ENCODE measurements around the gene FAM174C. TPM values are rescaled to one million over a fixed set of nuclear protein-coding genes. Genes with fewer than 3 reads are reported as not detected.

FAM174C gene
- total RNA-seq, 4 donors from 2014 or later = 24.9 to 58.9 (median 43.6) TPM

DNA sequence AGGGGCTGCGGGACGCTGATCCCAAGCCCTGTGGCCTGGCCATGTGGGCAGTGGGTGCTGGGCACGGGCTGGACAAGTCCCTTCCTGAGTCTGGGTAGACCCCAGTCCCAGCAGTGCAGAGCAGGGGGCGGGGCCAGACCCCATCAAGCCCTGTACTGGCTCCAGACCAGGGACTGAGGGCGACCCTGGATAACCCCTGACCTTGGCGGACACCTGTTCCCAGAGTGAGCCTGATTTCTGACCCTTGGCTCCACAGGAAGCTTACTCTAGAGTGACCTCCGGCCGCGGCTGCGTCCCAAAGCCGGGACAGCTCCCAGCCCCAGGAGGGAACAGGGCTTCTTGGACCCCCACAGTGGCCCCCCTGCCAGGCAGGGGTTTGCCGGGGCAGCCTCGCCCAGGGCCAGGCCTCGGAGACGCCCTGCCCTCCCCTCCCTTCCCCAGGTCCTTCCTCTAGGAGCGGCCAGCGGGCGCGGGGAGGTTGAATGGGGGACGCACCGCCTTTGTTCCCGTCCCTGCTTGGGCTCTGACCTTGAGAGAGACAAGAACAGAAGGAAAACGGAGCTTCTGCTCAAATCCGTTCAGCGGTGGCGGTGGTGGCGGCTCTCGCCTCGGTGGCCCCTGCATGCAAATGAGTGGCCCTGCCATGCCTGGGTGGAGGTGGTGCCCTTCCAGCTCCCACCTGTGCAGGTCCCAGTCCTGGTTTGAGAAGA, 8.0 kb downstream of the FAM174C start:
- intact Hi-C loops (cut with DNase I) = loop anchor here (5.0 to 10.0 kb wide), 2 partner anchors 69 to 121 kb away; partner anchors contain the start of genes DAZAP1 and GAMT
- peaks cover 0 to 53% (median 32%) of the 10 kb centered on the region in 4 donors for H3K27me3 ChIP-seq
- TF ChIP-seq EP300 (IDR thresholded peaks at IDR 0.05) = no peak
- TF ChIP-seq, protein P1, sequence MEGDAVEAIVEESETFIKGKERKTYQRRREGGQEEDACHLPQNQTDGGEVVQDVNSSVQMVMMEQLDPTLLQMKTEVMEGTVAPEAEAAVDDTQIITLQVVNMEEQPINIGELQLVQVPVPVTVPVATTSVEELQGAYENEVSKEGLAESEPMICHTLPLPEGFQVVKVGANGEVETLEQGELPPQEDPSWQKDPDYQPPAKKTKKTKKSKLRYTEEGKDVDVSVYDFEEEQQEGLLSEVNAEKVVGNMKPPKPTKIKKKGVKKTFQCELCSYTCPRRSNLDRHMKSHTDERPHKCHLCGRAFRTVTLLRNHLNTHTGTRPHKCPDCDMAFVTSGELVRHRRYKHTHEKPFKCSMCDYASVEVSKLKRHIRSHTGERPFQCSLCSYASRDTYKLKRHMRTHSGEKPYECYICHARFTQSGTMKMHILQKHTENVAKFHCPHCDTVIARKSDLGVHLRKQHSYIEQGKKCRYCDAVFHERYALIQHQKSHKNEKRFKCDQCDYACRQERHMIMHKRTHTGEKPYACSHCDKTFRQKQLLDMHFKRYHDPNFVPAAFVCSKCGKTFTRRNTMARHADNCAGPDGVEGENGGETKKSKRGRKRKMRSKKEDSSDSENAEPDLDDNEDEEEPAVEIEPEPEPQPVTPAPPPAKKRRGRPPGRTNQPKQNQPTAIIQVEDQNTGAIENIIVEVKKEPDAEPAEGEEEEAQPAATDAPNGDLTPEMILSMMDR (IDR thresholded peaks at IDR 0.05) = no peak
- TF ChIP-seq POLR2AphosphoS5 (IDR thresholded peaks at IDR 0.05) = no peak
- TF ChIP-seq POLR2A (IDR thresholded peaks at IDR 0.05; ENCODE audit: low read depth) = no peak

DNA sequence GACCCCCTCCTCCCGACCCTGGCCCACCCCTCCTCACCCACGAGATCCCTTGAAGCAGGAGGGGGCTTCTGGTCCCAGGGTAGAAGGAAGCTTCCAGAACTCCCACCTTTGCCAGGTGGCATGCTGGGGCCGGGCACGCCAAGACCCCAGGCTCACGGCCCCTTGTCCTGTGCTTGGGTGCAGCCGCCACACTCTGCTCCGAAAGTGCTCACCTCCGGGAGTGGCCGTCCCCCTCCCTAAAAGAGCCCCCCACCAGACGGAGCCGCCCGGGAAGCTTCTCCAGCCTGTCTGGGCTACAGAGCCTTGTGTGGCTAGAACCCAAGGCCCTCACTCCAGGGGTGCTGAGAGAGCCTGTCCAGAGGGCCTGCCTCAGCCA, 8.6 kb downstream of the FAM174C start:
- no peak overlapping the region for H3K27ac ChIP-seq (replicated peaks in 1 of 4)
- H3K4me3 ChIP-seq = no peak overlapping the region
- intact Hi-C loops (cut with DNase I) = loop anchor here (5.0 to 10.0 kb wide), 2 partner anchors 68 to 121 kb away; partner anchors contain the start of genes DAZAP1 and GAMT
- TF ChIP-seq POLR2AphosphoS5 (IDR thresholded peaks at IDR 0.05) (no peak), EP300 (IDR thresholded peaks at IDR 0.05) (no peak), POLR2A (IDR thresholded peaks at IDR 0.05; ENCODE audit: low read depth) (no peak)
- TF ChIP-seq, protein P1 (IDR thresholded peaks at IDR 0.05) = no peak
- peaks cover 0 to 58% (median 34%) of the 10 kb centered on the region in 4 donors for H3K27me3 ChIP-seq
- H3K36me3 ChIP-seq = peaks cover 0 to 12% (median 8%) of the 10 kb centered on the region in 4 donors
- WGBS = 53% methylated on average over 3 of the region's 12 CpGs
- DNase-seq (ENCODE audit: extremely low spot score) = no peak
- peaks cover 0 to 35% (median 26%) of the 10 kb centered on the region in 4 donors for H3K4me1 ChIP-seq
- H3K9me3 ChIP-seq = no peaks in the 10 kb centered on the region

More for the DNA sequence above, 8.0 kb downstream of the FAM174C start:
- H3K4me1 ChIP-seq = peaks cover 0 to 37% (median 26%) of the 10 kb centered on the region in 4 donors
- no peaks in the 10 kb centered on the region for H3K9me3 ChIP-seq
- peaks cover 0 to 16% (median 13%) of the 10 kb centered on the region in 4 donors for H3K36me3 ChIP-seq
- 80% methylated on average over 21 of the region's 29 CpGs for WGBS
- no peak for DNase-seq (ENCODE audit: extremely low spot score)
- H3K4me3 ChIP-seq = no peak overlapping the region
- no peak overlapping the region for H3K27ac ChIP-seq (replicated peaks in 1 of 4)

DNA sequence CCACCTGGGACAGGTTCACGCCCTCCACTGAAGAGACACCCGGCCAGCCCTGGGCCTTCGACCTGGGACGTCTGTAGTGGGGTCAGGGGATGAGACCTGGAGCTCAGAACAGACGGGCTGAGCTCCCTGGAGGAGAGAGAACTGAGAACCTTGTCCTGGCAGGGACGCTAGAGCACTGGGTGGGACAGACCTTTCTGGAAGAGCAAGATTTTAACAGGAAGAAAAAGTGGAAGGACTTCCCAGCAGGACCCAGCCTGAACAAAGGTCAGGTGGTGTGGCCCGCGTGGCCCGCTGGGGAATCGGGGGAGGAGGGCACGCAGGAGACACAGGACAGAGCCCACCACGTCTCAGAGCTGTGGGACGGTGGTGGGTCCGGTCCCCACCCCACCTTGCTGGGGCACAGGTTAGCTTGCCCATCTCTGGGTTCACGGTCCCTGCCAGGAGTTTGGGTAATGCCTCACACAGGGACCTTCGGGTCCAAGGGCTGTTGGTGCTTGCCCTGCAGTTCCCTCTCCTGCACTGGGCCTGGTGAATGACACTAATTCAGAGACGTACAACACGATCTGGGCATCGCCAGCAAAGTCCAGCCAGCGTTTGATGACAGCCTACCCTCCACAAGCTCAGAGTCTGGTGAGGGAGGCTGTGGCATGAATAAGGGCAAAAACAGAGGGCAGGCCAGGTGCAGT, 9.1 kb downstream of the FAM174C start:
- Histone ChIP-seq H3K27me3 (peaks cover 0 to 64% (median 34%) of the 10 kb centered on the region in 4 donors), H3K36me3 (peaks cover 0 to 7% (median 2%) of the 10 kb centered on the region in 4 donors), H3K4me3 (no peak overlapping the region), H3K9me3 (no peaks in the 10 kb centered on the region), H3K4me1 (peaks cover 0 to 35% (median 26%) of the 10 kb centered on the region in 4 donors), H3K27ac (replicated peaks in 1 of 4) (no peak overlapping the region)
- no peak for DNase-seq (ENCODE audit: extremely low spot score)
- no peak for TF ChIP-seq EP300 (IDR thresholded peaks at IDR 0.05)
- no peak for TF ChIP-seq POLR2A (IDR thresholded peaks at IDR 0.05; ENCODE audit: low read depth)
- TF ChIP-seq, protein P1 (IDR thresholded peaks at IDR 0.05) = no peak
- intact Hi-C loops (cut with DNase I) = loop anchor here (5.0 to 10.0 kb wide), 2 partner anchors 68 to 120 kb away; partner anchors contain the start of genes DAZAP1 and GAMT
- 82% methylated on average over 15 of the region's 20 CpGs for WGBS

DNA sequence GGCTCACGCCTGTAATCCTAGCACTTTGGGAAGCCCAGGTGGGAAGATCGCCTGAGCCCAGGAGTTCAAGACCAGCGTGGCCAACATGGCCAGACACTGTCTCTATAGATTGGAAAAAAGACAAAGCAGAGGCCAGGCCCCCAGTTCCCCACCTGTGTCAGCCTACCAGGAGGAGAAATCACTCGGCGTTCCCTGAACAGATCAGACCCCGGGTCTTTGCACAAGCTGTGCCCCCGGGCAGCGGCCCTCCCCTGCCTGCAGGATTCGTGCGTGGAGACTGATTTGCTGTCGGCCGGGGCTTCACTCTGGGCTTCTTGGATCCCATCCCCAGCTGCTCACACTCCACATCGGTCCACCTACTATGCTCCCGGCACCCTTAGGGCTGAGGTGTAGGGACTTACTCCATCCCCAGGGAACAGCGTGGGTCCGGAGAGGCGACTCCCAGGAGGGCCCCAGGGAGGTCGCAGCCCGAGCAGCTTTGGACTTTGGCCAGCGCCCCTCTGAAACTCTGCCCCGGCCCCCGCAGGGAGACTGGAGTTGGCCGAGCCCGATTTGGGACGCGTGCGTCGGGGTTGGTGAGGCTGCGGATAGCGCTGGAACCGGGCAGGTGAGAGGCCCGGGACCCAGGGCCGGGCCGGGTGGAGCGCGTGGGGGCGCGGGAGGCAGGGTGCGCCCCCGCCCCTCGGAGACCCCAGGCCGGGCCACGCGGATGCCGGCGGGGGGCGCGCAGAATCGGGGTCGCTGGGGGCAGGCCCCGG, 9.8 kb downstream of the FAM174C start:
- peaks cover 0 to 71% (median 36%) of the 10 kb centered on the region in 4 donors for H3K27me3 ChIP-seq
- H3K9me3 ChIP-seq = no peaks in the 10 kb centered on the region
- H3K36me3 ChIP-seq = no peaks in the 10 kb centered on the region
- H3K4me1 ChIP-seq = peaks cover 0 to 27% (median 21%) of the 10 kb centered on the region in 4 donors
- intact Hi-C loops (cut with DNase I) = loop anchor here (5.0 to 10.0 kb wide), 2 partner anchors 67 to 120 kb away; partner anchors contain the start of genes DAZAP1 and GAMT
- TF ChIP-seq, protein P1 (IDR thresholded peaks at IDR 0.05) = no peak
- TF ChIP-seq EP300 (IDR thresholded peaks at IDR 0.05) (no peak), POLR2A (IDR thresholded peaks at IDR 0.05; ENCODE audit: low read depth) (no peak), POLR2AphosphoS5 (IDR thresholded peaks at IDR 0.05) (no peak)
- no peak for DNase-seq (ENCODE audit: extremely low spot score)
- WGBS = 30% methylated on average over 24 of the region's 51 CpGs
- peak overlapping the region in 1 of 4 donors; percentile 50 for H3K4me3 ChIP-seq
- no peak overlapping the region for H3K27ac ChIP-seq (replicated peaks in 1 of 4)
